NAMALWA (cell line): ENCODE data around the gene RFLNA.

Experiments
- DNase-seq: peaks from one replicate; pipeline ENCODE4 v3.0.0-alpha.2; 2015; ENCODE audit warnings: low spot score

RFLNA gene

DNA sequence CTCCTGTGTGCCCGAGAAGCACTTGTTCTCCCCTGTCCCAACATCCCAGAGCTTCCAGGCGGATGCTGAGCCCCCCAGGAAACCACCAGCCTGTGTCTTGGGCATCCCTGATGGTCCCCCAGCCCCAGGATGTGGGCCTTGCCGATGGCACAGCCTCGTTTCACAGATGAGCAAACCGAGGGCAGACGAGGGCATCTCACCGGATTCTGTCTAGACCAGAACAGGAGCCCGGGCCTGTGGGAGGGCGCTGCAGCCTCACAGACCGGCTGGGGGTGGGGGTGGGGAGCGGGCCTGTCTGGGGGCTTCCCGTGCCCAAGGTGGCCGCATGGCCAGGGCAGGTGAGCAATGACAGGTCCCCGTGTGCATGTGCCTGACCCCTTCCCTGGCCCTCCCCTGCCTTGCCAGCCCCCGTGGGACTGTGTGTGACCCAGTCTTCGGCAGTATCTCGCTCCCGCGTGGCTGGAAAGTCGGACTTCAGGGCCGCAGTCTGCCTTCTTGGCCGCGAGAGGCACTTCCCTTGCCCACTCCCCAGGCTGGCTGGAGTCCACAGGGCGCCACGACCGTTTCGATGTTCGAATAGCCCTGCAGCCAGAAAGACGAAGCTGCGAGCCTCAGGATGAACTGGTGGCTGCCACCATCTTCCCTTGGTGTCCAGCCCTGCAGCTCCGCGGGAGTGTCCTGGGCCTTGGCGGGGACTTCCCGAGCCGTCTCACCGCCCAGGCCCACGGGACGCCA lies 8.9 kb downstream of the RFLNA start:
- DNase-seq, result no peak

- no peak for DNase-seq
Measured at GRCh38 chr12:124304314-124304790, 9.5 kb downstream of the RFLNA start.

DNA sequence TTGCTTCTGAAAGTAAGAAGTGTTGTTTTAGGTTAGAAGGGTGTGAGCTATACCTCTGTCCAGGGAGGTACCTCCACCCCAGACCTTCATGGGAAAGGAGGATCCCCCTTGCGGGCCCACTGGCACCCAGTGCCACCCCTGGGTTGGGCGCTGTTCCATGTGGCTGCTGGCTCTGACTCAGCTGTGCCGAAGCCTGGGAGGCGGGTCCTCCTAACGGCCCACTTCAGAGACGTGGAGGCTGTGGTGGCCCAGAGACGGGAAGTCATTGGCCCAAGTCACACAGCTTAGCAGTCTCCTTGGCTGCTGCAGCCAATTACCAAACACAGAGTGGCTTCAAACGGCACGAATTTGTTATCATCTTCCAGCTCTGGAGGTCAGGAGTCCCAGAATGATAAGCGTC lies 10.2 kb downstream of the RFLNA start:
- no peak for DNase-seq

GRCh38 chr12:124305776-124306685 lies 11.1 kb downstream of the RFLNA start:
- no peak for DNase-seq

GRCh38 chr12:124306686-124307555 lies 12.0 kb downstream of the RFLNA start:
- DNase-seq, result no peak

GRCh38 chr12:124307556-124307825 lies 12.6 kb downstream of the RFLNA start:
- no peak for DNase-seq

GRCh38 chr12:124308741-124309140 lies 13.8 kb downstream of the RFLNA start:
- DNase-seq, result no peak

DNA sequence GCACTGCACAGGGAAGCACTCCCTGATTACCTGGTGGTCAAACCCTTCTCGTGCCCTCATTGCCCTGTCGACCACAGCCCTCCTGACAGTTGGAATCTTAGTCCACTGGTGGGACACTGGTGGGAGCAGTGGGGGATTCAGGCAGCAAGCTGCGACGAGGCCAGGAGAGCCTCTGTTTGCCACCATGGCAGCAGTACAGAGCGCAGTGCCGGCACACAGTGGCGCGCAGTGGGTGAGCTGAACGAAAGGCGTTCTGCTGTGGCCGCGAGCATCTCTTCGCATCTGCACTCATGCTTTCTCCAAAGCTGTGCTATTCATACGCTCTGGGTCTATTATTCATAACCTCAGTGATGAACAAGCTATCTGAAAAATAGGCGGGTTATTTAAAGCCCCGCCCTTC lies 14.3 kb downstream of the RFLNA start:
- DNase-seq, result no peak

GRCh38 chr12:124309744-124310143 lies 14.9 kb downstream of the RFLNA start:
- DNase-seq, result no peak

DNA sequence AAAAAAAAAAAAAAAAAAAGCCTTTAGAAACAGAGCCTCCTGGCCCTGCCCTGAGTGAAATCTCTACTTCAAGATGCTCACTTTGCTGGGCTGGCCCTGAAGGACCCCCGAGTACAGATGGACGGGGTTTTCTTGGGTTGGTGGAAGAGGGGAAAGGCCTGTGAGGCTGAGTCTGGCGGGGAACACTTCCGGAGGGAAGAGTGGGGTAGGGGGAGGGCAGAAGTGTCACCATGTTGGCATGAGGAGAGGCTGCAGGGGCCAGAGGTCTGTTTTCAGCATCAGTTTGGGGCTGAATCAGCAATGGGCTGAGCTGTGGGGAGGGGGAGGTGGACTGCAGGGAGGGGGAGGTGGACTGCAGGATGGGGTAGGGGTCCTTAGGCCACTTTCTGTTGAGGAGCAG lies 15.3 kb downstream of the RFLNA start:
- no peak for DNase-seq

DNA sequence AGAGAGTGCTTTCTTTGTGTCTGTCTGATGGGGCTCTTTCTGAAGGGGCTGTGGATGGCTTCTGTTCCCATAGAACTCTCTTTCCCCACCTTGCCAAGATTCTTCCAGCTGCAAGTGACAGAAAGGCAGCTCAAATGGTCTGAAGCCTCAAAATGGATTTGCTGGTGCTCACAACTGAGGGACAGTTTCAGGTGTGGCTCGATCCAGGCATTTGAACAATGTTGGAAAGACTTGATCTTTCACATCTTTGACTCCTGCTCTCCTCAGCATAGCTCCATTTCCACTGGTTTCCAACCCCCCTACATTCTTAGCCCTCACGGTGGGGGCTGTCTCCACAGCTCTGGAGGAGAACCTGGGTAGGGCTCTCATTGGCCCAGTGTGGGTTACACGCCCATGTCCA lies 15.9 kb downstream of the RFLNA start:
- no peak for DNase-seq

DNA sequence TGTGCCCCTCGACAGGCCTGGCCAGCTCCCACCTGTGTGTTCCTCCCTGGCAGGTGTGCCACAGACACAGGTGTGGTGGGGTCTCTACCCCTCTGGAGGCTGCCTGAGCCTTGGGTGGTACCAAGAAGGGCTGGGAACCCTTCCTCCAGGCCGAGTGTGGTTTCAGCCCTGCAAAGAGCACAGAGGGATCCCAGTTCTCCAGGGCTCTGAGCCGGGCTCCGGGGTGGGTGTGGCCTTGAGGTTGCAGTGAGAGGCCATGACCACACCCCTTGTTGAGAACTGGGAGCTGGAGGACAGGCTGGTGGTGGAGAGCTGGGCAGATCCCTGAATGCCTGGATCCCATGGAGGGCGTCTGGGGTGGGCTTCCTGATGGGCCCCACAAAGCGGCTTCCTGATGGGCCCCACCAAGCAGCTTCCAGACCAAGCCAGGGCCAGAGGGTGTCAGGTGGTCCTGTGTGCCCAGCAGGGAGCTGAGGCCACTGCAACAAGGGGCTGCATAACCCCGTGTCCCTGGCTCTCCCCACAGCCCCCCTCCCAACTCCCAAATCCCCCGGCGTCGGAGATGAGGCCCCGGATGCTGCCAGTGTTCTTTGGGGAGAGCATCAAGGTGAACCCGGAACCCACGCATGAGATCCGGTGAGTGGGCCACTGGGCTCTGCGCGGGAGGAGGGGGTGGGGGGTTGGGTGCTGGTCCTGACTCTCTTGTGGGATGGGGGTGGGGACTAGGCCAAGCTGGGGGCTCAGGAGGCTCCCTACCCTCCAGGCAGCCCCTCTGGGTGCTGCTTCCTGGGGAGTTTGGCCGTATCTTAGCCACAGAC lies 16.6 kb downstream of the RFLNA start:
- no peak for DNase-seq

DNA sequence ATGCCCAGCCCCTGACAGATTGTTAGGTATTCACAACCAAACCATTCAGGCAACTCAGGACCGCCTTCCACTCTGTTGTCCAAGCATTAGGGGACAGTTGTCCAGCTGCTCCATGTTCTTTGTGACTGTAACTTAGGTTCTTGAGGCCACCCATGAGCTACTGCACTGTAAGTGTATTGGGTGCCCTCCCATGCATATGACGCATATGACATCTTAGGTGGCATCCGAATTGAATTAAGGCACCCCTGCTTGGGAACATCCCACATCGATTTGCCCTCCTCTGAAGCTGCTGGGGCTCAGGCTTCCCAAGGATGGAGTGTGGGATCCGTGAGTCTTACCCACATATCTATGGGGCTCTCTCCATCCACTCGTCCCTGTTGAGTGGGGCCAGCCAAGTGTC lies 17.7 kb downstream of the RFLNA start:
- no peak for DNase-seq

GRCh38 chr12:124314207-124314606 lies 19.3 kb downstream of the RFLNA start:
- no peak for DNase-seq

GRCh38 chr12:124314766-124315165 lies 19.9 kb downstream of the RFLNA start:
- no peak for DNase-seq

- no peak for DNase-seq
Measured at GRCh38 chr12:124315372-124316044, 20.6 kb downstream of the RFLNA start.

DNA sequence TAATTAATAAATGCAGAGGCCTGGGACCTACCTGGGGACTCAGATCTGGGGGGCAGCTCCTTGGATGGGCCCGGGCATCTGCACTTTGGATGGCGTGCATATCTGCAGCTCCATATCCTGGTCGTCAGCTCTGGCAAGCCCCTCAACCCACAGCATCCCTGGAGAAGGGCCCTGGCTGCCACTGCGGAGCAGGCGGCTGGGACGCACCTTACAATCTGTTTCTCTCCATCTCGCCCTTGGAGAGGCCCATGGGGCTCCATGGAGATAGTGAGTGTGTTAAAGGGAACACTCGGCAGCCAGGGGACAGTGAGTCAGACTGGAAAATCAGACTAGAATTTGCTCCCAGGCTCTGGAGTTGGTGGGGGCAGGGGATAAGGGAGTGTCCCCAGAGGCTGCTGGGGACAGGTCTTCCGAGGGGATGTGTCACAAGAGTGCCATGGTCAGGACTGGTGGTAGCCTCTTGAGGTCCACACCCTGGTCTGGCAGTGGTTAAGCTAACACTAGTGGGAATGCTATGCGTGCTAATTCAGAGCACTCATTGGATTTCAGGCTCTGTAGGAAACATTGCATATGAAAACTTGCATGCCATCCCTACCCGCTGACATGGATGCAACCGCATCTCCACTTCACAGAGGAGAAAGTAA lies 21.5 kb downstream of the RFLNA start:
- DNase-seq, result no peak

GRCh38 chr12:124317400-124317799 lies 22.5 kb downstream of the RFLNA start:
- DNase-seq, result no peak

GRCh38 chr12:124318278-124319020 lies 23.6 kb downstream of the RFLNA start:
- no peak for DNase-seq
